Thoracic aorta (tissue), 2 donors: ENCODE measurements around the gene SPAG4. TPM values are rescaled to one million over a fixed set of nuclear protein-coding genes. Genes with fewer than 3 reads are reported as not detected.

ENCODE experiments used
- ATAC-seq: fragments of 150-250 bp; one replicate; pipeline ENCODE4 v1.8.0; 2017; ENCODE audit warnings: low read depth; ENCODE audit not compliant: insufficient number of reproducible peaks, low FRiP score
- DNase-seq: peaks from one replicate; pipeline ENCODE4 v3.0.0-alpha.2; 2020; ENCODE audit warnings: low spot score
- H3K27ac ChIP-seq, 2 donors: fragments of 200-600 bp; sonication (generic); 1 replicate in 1 of 2; 2 replicates in 1 of 2; pipeline ENCODE4 v1.5.1; 2016; ENCODE audit warnings: mild to moderate bottlenecking in 2 of 2, moderate library complexity in 2 of 2
- H3K27me3 ChIP-seq: fragments of 200-600 bp; sonication (generic); replicated peaks from 2 replicates; pipeline ENCODE4 v1.6.0; 2016; ENCODE audit warnings: mild to moderate bottlenecking; ENCODE audit not compliant: insufficient read depth
- H3K36me3 ChIP-seq: fragments of 200-600 bp; sonication (generic); one replicate; pipeline ENCODE4 v1.5.1; 2016
- H3K4me1 ChIP-seq, 2 donors: fragments of 200-600 bp; sonication (generic); 1 replicate in 1 of 2; 2 replicates in 1 of 2; pipeline versions ENCODE4 v1.5.1 to v1.6.0; 2016; ENCODE audit warnings: low read depth in 2 of 2, mild to moderate bottlenecking in 1 of 2; ENCODE audit not compliant: control insufficient read depth in 1 of 2
- H3K4me3 ChIP-seq: fragments of 200-600 bp; sonication (generic); 2 replicates; pipeline ENCODE4 v1.5.1; 2016; ENCODE audit warnings: mild to moderate bottlenecking
- H3K9me3 ChIP-seq: fragments of 200-600 bp; sonication (generic); 2 replicates; pipeline ENCODE4 v1.5.1; 2016
- total RNA-seq, 2 donors: library from RNA; depleted of rRNA; stranded (reverse); fragments of >200 nt; gene quantifications; one replicate each; pipeline versions ENCODE4 v1.1.0 to v1.2.3, GENCODE V29; 2016
- TF ChIP-seq, protein P1 (sequence below): fragments of 200-600 bp; sonication (generic); IDR thresholded peaks from one replicate; pipeline ENCODE4 v1.5.1; 2019; ENCODE audit warnings: antibody characterized with exemption

Gene SPAG4
- total RNA-seq, 2 donors from 2014 or later: 1.5 TPM; not detected in 1

- DNase-seq (no peak), ATAC-seq (no peak)
- TF ChIP-seq, protein P1, sequence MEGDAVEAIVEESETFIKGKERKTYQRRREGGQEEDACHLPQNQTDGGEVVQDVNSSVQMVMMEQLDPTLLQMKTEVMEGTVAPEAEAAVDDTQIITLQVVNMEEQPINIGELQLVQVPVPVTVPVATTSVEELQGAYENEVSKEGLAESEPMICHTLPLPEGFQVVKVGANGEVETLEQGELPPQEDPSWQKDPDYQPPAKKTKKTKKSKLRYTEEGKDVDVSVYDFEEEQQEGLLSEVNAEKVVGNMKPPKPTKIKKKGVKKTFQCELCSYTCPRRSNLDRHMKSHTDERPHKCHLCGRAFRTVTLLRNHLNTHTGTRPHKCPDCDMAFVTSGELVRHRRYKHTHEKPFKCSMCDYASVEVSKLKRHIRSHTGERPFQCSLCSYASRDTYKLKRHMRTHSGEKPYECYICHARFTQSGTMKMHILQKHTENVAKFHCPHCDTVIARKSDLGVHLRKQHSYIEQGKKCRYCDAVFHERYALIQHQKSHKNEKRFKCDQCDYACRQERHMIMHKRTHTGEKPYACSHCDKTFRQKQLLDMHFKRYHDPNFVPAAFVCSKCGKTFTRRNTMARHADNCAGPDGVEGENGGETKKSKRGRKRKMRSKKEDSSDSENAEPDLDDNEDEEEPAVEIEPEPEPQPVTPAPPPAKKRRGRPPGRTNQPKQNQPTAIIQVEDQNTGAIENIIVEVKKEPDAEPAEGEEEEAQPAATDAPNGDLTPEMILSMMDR: no peak
- H3K4me1 ChIP-seq: no peaks in the 10 kb centered on the region
- H3K27me3 ChIP-seq: no peaks in the 10 kb centered on the region
- no peak overlapping the region for H3K27ac ChIP-seq
- no peaks in the 10 kb centered on the region for H3K9me3 ChIP-seq
- no peaks in the 10 kb centered on the region for H3K36me3 ChIP-seq
- no peak overlapping the region for H3K4me3 ChIP-seq
Measured at GRCh38 chr20:35583636-35584560, 31.7 kb upstream of the SPAG4 start.

DNA sequence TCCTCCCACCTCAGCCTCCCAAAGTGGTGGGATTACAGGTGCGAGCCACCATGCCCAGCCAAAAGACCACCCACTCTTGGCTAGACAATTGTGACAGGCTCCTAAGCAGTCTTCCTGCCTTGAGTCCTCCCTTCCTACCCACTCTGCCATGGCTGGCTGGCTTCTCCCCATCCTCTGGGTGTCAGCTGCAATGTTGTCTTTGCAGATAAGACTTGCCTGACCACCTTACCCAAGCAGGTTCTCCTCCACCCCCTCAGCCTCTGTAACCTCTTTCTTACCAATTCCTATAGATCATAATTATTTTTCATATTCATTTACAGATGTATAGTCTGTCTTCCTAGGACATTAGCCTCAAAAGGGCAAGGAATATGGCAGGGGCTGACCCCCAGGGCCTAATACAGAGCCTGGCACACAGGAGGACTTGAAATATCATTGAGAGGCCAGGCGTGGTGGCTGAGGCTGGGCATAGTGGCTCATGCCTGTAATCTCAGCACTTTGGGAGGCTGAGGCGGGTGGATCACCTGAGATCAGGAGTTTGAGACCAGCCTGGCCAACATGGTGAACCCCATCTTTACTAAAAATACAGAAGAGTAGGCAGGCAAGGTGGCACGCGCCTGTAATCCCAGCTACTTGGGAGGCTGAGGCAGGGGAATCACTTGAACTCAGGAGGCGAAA lies 28.7 kb upstream of the SPAG4 start:
- ATAC-seq: no peak

DNA sequence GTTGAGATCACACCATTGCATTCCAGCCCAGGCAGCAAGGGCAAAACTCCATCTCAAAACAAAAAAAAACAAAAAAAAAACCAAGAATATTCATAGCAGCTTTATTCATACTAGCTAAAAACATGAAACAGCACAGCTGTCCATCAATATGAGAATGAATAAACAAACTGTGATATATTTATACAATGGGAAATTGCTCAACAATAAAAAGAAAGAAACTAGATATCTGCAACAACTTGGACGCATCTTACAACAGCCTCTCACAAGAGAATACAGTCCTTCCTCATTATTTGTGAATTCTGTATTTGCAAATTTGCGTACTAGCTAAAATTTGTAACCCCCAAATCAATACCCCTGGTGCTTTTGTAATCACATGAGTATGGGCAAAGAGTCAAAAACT lies 28.2 kb upstream of the SPAG4 start:
- Histone ChIP-seq H3K36me3 (no peaks in the 10 kb centered on the region), H3K4me3 (no peak overlapping the region), H3K27me3 (no peaks in the 10 kb centered on the region), H3K9me3 (no peaks in the 10 kb centered on the region), H3K27ac (no peak overlapping the region), H3K4me1 (no peaks in the 10 kb centered on the region)
- DNase-seq: no peak
- TF ChIP-seq, protein P1: no peak
- no peak for ATAC-seq

More for the DNA sequence above, 28.7 kb upstream of the SPAG4 start:
- Histone ChIP-seq H3K27ac (no peak overlapping the region), H3K36me3 (no peaks in the 10 kb centered on the region), H3K9me3 (no peaks in the 10 kb centered on the region), H3K4me1 (no peaks in the 10 kb centered on the region), H3K4me3 (no peak overlapping the region), H3K27me3 (no peaks in the 10 kb centered on the region)
- DNase-seq: no peak
- TF ChIP-seq, protein P1: no peak

DNA sequence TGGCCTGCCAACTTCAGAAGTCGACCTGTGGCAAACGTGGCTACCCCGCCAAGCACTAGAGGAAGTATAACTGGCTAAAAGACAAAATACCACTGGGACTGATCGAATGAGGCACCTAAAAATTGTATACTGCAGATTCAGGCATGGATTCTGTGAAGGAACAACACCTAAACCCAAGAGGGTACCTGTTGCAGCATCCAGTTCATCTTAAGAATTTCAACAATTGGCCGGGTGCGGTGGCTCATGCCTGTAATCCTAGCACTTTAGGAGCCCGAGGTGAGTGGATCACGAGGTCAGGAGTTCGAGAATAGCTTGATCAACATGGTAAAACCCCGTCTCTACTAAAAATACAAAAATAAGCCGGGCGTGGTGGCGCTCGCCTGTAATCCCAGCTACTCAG lies 27.2 kb upstream of the SPAG4 start:
- DNase-seq (no peak), ATAC-seq (no peak)
- Histone ChIP-seq H3K27ac (no peak overlapping the region), H3K9me3 (no peaks in the 10 kb centered on the region), H3K4me3 (no peak overlapping the region), H3K27me3 (no peaks in the 10 kb centered on the region), H3K4me1 (no peaks in the 10 kb centered on the region), H3K36me3 (no peaks in the 10 kb centered on the region)
- TF ChIP-seq, protein P1: no peak

DNA sequence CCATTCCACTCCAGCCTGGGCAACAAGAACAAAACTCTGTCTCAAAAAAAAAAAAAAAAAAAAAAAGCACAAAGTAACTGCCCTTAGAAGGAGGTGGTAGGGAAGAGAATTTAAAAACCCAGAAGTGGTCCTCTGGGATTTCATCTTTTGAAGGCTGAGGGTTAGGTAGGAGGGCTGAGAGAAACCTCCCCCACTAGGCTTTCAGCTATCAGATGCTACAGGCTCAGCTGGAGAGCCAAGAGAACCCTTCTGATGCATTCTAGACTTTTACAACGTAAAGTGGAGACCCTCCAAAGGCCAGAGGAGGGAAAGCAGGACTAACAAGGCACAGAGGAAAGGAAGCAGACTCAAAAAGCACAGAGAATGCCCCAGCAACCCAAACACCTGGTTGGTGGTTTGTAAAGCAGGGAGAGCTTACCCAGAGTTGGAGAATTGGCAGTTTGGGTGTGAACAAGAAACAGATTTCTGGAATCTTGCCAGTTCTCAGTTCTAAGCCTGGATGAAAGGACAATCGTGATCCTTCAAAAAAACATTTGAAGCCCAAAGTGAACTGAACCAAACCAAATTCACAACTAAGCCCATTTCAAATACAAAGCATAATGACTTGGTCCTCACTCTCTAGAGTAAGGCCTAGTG lies 23.2 kb upstream of the SPAG4 start:
- Histone ChIP-seq H3K27ac (no peak overlapping the region), H3K4me3 (no peak overlapping the region), H3K27me3 (no peaks in the 10 kb centered on the region), H3K4me1 (no peaks in the 10 kb centered on the region), H3K36me3 (no peaks in the 10 kb centered on the region), H3K9me3 (no peaks in the 10 kb centered on the region)
- no peak for ATAC-seq
- TF ChIP-seq, protein P1: no peak
- DNase-seq: no peak
